GM19025 (cell line): ENCODE data around the gene NHSL2.

Source experiments
- ATAC-seq: cut with Tn5 transposase; IDR thresholded peaks from one replicate; pipeline ENCODE4 v1.9.1; 2021; ENCODE audit warnings: mild to moderate bottlenecking, low read depth, moderate library complexity; ENCODE audit not compliant: unreplicated experiment

The NHSL2 gene

GRCh38 chrX:72015383-72015782 is 104.7 kb downstream of the NHSL2 start:
- no peak for ATAC-seq

- no peak for ATAC-seq
Measured at GRCh38 chrX:72016881-72017783, 106.5 kb downstream of the NHSL2 start.

GRCh38 chrX:72018277-72019112 is 107.8 kb downstream of the NHSL2 start:
- no peak for ATAC-seq

- no peak for ATAC-seq
Measured at GRCh38 chrX:72019487-72019886, 108.8 kb downstream of the NHSL2 start.

GRCh38 chrX:72020204-72020603 is 109.6 kb downstream of the NHSL2 start:
- ATAC-seq: no peak

- no peak for ATAC-seq
Measured at GRCh38 chrX:72020788-72021187, 110.1 kb downstream of the NHSL2 start.

GRCh38 chrX:72021975-72022374 is 111.3 kb downstream of the NHSL2 start:
- no peak for ATAC-seq

GRCh38 chrX:72023071-72023470 is 112.4 kb downstream of the NHSL2 start:
- ATAC-seq: no peak

- no peak for ATAC-seq
Measured at GRCh38 chrX:72025236-72025770, 114.7 kb downstream of the NHSL2 start.

GRCh38 chrX:72026341-72027023 is 115.8 kb downstream of the NHSL2 start:
- ATAC-seq: no peak

GRCh38 chrX:72027024-72027913 is 116.6 kb downstream of the NHSL2 start:
- no peak for ATAC-seq

- ATAC-seq: no peak
Measured at GRCh38 chrX:72027914-72028307, 117.3 kb downstream of the NHSL2 start.

GRCh38 chrX:72028701-72029470 is 118.2 kb downstream of the NHSL2 start:
- no peak for ATAC-seq

GRCh38 chrX:72029483-72030411 is 119.1 kb downstream of the NHSL2 start:
- no peak for ATAC-seq

- no peak for ATAC-seq
Measured at GRCh38 chrX:72030431-72030830, 119.8 kb downstream of the NHSL2 start.

- no peak for ATAC-seq
Measured at GRCh38 chrX:72031118-72031517, 120.5 kb downstream of the NHSL2 start.

GRCh38 chrX:72031634-72032033 is 121.0 kb downstream of the NHSL2 start:
- no peak for ATAC-seq

- ATAC-seq: no peak
Measured at GRCh38 chrX:72037601-72038000, 127.0 kb downstream of the NHSL2 start.
